Activated naive CD8-positive, alpha-beta T cell treated with anti-CD3 and anti-CD28 coated beads for 36 hours (primary cell): ENCODE measurements around the gene CD48. TPM values are rescaled to one million over a fixed set of nuclear protein-coding genes. Genes with fewer than 3 reads are reported as not detected.

Experiments used
- DNase-seq: peaks from one replicate; pipeline ENCODE4 v3.0.0; 2021
- H3K27ac Mint-ChIP-seq: one replicate; pipeline ENCODE4 v1.8.0; 2022; ENCODE audit warnings: mild to moderate bottlenecking, moderate library complexity, mixed read lengths
- H3K27me3 Mint-ChIP-seq: one replicate; pipeline ENCODE4 v1.8.0; 2022; ENCODE audit warnings: mild to moderate bottlenecking, mixed read lengths
- H3K36me3 Mint-ChIP-seq: one replicate; pipeline ENCODE4 v1.8.0; 2021; ENCODE audit warnings: mild to moderate bottlenecking, mixed read lengths
- H3K4me1 Mint-ChIP-seq: one replicate; pipeline ENCODE4 v1.8.0; 2021; ENCODE audit warnings: mixed read lengths
- H3K4me3 Mint-ChIP-seq: one replicate; pipeline ENCODE4 v1.8.0; 2022; ENCODE audit warnings: mild to moderate bottlenecking, moderate library complexity, mixed read lengths
- H3K9me3 Mint-ChIP-seq: one replicate; pipeline ENCODE4 v1.8.0; 2022; ENCODE audit warnings: mixed read lengths
- total RNA-seq, 2 experiments: library from RNA; stranded (reverse); gene quantifications; one replicate each; pipeline ENCODE4 v1.2.3, GENCODE V29; 2021

Gene CD48
- total RNA-seq, 2 experiments from 2014 or later, result 376 to 385 TPM

GRCh38 chr1:160746836-160747500 lies 35.3 kb upstream of the CD48 start:
- no peak for DNase-seq
- H3K9me3 Mint-ChIP-seq, result peaks cover 2% of the 10 kb centered on the region
- H3K36me3 Mint-ChIP-seq, result peaks cover 86% of the 10 kb centered on the region
- H3K4me1 Mint-ChIP-seq, result peaks cover 90% of the 10 kb centered on the region
- H3K27ac Mint-ChIP-seq, result peak overlapping the region; percentile 82
- peak overlapping the region; percentile 35 for H3K4me3 Mint-ChIP-seq
- no peaks in the 10 kb centered on the region for H3K27me3 Mint-ChIP-seq

- DNase-seq, result no peak
- Mint-ChIP-seq H3K27me3 (no peaks in the 10 kb centered on the region), H3K9me3 (peaks cover 2% of the 10 kb centered on the region), H3K4me1 (peaks cover 92% of the 10 kb centered on the region), H3K4me3 (peak overlapping the region; percentile 89), H3K36me3 (peaks cover 89% of the 10 kb centered on the region), H3K27ac (peak overlapping the region; percentile 94)
Observed at GRCh38 chr1:160745551-160745950, 33.9 kb upstream of the CD48 start.

GRCh38 chr1:160744852-160745520 lies 33.4 kb upstream of the CD48 start:
- peaks cover 89% of the 10 kb centered on the region for H3K36me3 Mint-ChIP-seq
- DNase-seq, result no peak
- H3K4me1 Mint-ChIP-seq, result peaks cover 92% of the 10 kb centered on the region
- no peaks in the 10 kb centered on the region for H3K9me3 Mint-ChIP-seq
- peak overlapping the region; percentile 94 for H3K27ac Mint-ChIP-seq
- no peaks in the 10 kb centered on the region for H3K27me3 Mint-ChIP-seq
- peak overlapping the region; percentile 89 for H3K4me3 Mint-ChIP-seq

- H3K4me1 Mint-ChIP-seq, result peaks cover 89% of the 10 kb centered on the region
- H3K4me3 Mint-ChIP-seq, result peak overlapping the region; percentile 89
- no peaks in the 10 kb centered on the region for H3K9me3 Mint-ChIP-seq
- no peak for DNase-seq
- peaks cover 89% of the 10 kb centered on the region for H3K36me3 Mint-ChIP-seq
- peak overlapping the region; percentile 94 for H3K27ac Mint-ChIP-seq
- H3K27me3 Mint-ChIP-seq, result no peaks in the 10 kb centered on the region
Observed at GRCh38 chr1:160744199-160744851, 32.7 kb upstream of the CD48 start.

- Mint-ChIP-seq H3K9me3 (peaks cover 3% of the 10 kb centered on the region), H3K36me3 (peaks cover 82% of the 10 kb centered on the region), H3K27me3 (no peaks in the 10 kb centered on the region), H3K27ac (peak overlapping the region; percentile 94), H3K4me3 (peak overlapping the region; percentile 89), H3K4me1 (peaks cover 87% of the 10 kb centered on the region)
- DNase-seq, result no peak
Observed at GRCh38 chr1:160743266-160743665, 31.6 kb upstream of the CD48 start.

- H3K4me1 Mint-ChIP-seq, result peaks cover 84% of the 10 kb centered on the region
- H3K9me3 Mint-ChIP-seq, result peaks cover 7% of the 10 kb centered on the region
- H3K36me3 Mint-ChIP-seq, result peaks cover 80% of the 10 kb centered on the region
- no peak for DNase-seq
- no peaks in the 10 kb centered on the region for H3K27me3 Mint-ChIP-seq
- H3K27ac Mint-ChIP-seq, result peak overlapping the region; percentile 94
- H3K4me3 Mint-ChIP-seq, result peak overlapping the region; percentile 89
Observed at GRCh38 chr1:160742428-160743127, 31.0 kb upstream of the CD48 start.

GRCh38 chr1:160741612-160742348 lies 30.2 kb upstream of the CD48 start:
- no peaks in the 10 kb centered on the region for H3K27me3 Mint-ChIP-seq
- H3K27ac Mint-ChIP-seq, result peak overlapping the region; percentile 94
- no peak for DNase-seq
- peaks cover 13% of the 10 kb centered on the region for H3K9me3 Mint-ChIP-seq
- H3K4me1 Mint-ChIP-seq, result peaks cover 81% of the 10 kb centered on the region
- H3K4me3 Mint-ChIP-seq, result peak overlapping the region; percentile 89
- peaks cover 80% of the 10 kb centered on the region for H3K36me3 Mint-ChIP-seq

- peaks cover 74% of the 10 kb centered on the region for H3K4me1 Mint-ChIP-seq
- DNase-seq, result no peak
- H3K27ac Mint-ChIP-seq, result peak overlapping the region; percentile 94
- no peaks in the 10 kb centered on the region for H3K27me3 Mint-ChIP-seq
- H3K4me3 Mint-ChIP-seq, result peak overlapping the region; percentile 89
- H3K9me3 Mint-ChIP-seq, result peaks cover 17% of the 10 kb centered on the region
- H3K36me3 Mint-ChIP-seq, result peaks cover 80% of the 10 kb centered on the region
Observed at GRCh38 chr1:160741092-160741501, 29.5 kb upstream of the CD48 start.

GRCh38 chr1:160740133-160740688 lies 28.6 kb upstream of the CD48 start:
- no peak for DNase-seq
- Mint-ChIP-seq H3K36me3 (peaks cover 83% of the 10 kb centered on the region), H3K4me3 (peak overlapping the region; percentile 89), H3K27me3 (no peaks in the 10 kb centered on the region), H3K27ac (peak overlapping the region; percentile 94), H3K9me3 (peaks cover 22% of the 10 kb centered on the region), H3K4me1 (peaks cover 71% of the 10 kb centered on the region)

- Mint-ChIP-seq H3K36me3 (peaks cover 84% of the 10 kb centered on the region), H3K27me3 (no peaks in the 10 kb centered on the region)
- peak; percentile 48 for DNase-seq
Observed at GRCh38 chr1:160739098-160739511, 27.5 kb upstream of the CD48 start, which contains the start of gene SLAMF7. Gene SLAMF7 (plus strand): TSS chr1:160739247. CDS start chr1:160739302, 55 bp downstream.

GRCh38 chr1:160738271-160738670 lies 26.6 kb upstream of the CD48 start:
- peaks cover 73% of the 10 kb centered on the region for H3K4me1 Mint-ChIP-seq
- peaks cover 86% of the 10 kb centered on the region for H3K36me3 Mint-ChIP-seq
- peak overlapping the region; percentile 91 for H3K27ac Mint-ChIP-seq
- H3K4me3 Mint-ChIP-seq, result peak overlapping the region; percentile 89
- H3K9me3 Mint-ChIP-seq, result peaks cover 40% of the 10 kb centered on the region
- H3K27me3 Mint-ChIP-seq, result no peaks in the 10 kb centered on the region
- no peak for DNase-seq

More at GRCh38 chr1:160739098-160739511, 27.5 kb upstream of the CD48 start, which contains the start of gene SLAMF7:
- Mint-ChIP-seq H3K4me1 (peaks cover 72% of the 10 kb centered on the region), H3K27ac (peak within 1 kb of the TSS; percentile 94), H3K9me3 (peaks cover 33% of the 10 kb centered on the region), H3K4me3 (peak within 1 kb of the TSS; percentile 89)

GRCh38 chr1:160734301-160734700 lies 22.7 kb upstream of the CD48 start:
- Mint-ChIP-seq H3K27me3 (no peaks in the 10 kb centered on the region), H3K36me3 (peaks cover 67% of the 10 kb centered on the region), H3K27ac (peak overlapping the region; percentile 89), H3K4me1 (peaks cover 58% of the 10 kb centered on the region), H3K9me3 (peaks cover 56% of the 10 kb centered on the region), H3K4me3 (peak overlapping the region; percentile 19)
- no peak for DNase-seq

- DNase-seq, result no peak
- H3K4me3 Mint-ChIP-seq, result peak overlapping the region; percentile 19
- H3K27me3 Mint-ChIP-seq, result no peaks in the 10 kb centered on the region
- peak overlapping the region; percentile 89 for H3K27ac Mint-ChIP-seq
- H3K36me3 Mint-ChIP-seq, result peaks cover 65% of the 10 kb centered on the region
- peaks cover 56% of the 10 kb centered on the region for H3K9me3 Mint-ChIP-seq
- peaks cover 56% of the 10 kb centered on the region for H3K4me1 Mint-ChIP-seq
Observed at GRCh38 chr1:160733898-160734297, 22.3 kb upstream of the CD48 start.

GRCh38 chr1:160731990-160732389 lies 20.4 kb upstream of the CD48 start:
- peaks cover 44% of the 10 kb centered on the region for H3K4me1 Mint-ChIP-seq
- no peak overlapping the region for H3K27ac Mint-ChIP-seq
- no peaks in the 10 kb centered on the region for H3K27me3 Mint-ChIP-seq
- H3K36me3 Mint-ChIP-seq, result peaks cover 55% of the 10 kb centered on the region
- DNase-seq, result no peak
- peaks cover 45% of the 10 kb centered on the region for H3K9me3 Mint-ChIP-seq
- no peak overlapping the region for H3K4me3 Mint-ChIP-seq
